HG03095 (cell line): ENCODE data around the gene ALPL.

Experiments used
- ATAC-seq: cut with Tn5 transposase; IDR thresholded peaks from one replicate; pipeline ENCODE4 v1.9.1; 2021; ENCODE audit warnings: moderate library complexity; ENCODE audit not compliant: unreplicated experiment

Gene ALPL

DNA sequence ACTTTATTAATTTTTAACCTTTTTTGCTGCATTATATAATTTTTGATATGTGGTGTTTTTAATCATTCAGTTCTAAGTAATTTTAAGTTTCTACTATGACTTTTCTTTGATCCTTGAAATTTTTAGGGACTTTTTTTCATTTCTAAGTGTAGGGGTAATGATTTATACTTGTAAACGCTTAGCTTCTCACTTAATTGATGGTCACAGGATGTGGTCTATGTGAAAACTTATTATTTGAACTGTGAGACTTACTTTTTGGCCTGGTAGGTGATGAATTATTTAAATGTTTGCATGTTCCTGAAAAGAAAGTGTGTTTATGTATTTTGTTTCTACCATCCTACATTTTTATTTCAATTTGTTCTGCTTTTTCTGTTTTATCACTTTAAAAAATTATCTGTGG lies 17.2 kb downstream of the ALPL start:
- ATAC-seq = no peak

DNA sequence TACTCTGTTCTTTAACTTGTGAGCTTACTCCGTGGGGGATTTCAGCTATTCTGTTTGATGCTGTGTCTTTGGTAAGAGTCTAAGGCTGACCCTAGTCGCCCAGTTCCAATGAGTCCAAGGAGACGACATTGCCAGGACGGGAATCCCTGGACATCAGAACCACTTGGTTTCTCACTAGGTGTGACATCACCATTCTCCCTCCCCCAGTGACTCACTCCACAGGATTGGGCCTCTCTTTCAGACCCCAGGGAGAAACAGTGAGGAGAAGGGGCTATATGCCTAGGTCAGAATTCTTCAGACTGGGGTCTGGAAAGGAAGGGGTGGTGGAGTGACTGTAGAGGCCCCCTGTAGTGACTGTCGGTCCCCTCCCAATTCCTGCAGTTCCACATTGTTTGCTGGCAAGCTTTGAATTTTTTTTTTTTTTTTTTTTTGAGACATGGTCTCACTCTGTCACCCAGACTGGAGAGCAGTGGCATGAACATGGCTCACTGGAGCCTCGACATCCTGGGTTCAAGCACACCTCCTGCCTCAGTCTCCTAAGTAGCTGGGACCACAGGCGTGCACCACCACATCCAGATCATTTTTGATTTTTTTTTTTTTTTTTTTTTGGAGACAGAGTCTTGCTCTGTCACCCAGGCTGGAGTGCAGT lies 21.3 kb downstream of the ALPL start:
- no peak for ATAC-seq

DNA sequence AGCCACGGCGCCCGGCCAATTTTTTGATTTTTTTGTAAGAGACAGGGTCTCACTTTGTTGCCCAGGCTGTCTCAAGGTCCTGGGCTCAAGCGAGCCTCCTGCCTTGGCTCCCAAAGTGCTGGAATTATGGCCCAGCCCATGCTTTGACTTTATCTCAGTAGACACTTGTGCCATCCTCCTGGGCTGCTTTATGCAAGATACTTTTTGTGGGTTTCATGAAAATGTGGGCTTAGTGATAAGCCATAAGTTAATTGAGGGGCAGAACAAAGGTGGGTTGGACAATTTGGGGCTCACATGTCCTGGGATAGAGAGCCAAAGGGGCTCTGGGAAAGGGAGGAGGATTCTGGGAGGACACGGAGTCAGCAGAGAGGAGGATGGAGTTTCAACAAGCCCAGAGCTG lies 22.0 kb downstream of the ALPL start:
- no peak for ATAC-seq

DNA sequence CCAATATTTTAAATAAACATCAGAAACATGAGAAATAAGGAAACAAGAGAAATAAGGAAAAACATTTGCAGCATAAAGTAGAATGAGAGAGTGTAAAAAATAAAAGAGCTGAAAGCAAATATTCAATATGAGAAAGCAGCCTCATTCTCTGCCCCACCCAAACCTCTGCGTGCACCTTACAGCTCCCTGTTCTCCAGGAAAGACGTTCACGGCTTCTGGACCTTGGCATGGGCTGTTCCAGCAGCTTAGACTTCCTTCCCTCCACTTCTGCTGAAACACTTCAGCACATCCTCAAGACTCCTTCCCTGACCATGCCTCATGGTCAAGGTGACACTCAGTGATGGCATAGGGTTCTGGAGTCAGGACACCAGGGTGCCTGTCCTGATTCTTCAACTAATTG lies 23.3 kb downstream of the ALPL start:
- no peak for ATAC-seq

DNA sequence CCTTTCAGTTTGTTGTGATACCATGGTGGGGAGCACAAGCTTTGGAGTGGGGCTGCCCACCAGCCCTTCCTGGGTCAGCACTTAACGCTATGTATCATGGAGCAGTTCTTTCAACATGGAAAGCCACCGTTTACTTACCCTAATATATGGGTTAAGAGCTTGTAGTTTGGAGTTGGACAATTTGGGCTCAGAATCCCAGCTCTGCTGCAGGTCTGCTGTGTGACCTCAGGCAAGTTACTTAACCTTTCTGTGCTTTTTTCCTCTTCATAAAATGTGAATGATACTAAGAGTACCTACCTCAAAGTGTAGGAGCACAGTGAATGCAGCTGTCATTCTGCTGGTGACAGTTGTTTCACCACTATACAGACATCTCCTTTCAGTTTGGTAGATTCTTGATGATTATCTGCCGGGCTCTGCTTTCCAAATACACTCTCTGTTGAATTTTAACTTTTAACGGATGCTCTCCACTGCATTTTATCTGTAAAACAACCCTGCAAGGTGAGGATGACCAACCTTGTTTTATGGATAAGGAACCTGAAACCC lies 23.8 kb downstream of the ALPL start:
- ATAC-seq = no peak

DNA sequence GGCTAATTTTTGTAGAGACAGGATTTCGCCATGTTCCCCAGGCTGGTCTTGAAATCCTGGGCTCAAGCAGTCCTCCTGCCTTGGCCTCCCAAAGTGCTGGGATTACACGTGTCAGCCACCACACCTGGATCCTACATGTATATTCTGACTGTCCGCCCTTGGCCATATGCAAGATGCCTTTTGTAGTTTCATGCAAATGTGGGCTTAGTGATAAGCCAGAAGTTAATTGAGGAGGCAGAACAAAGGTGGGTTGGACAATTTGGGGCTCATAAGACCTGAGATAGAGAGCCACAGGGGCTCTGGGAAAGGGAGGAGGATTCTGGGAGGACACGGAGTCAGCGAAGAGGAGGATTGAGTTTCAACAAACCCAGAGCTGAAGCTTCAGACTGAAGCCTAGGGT lies 24.9 kb downstream of the ALPL start:
- ATAC-seq = no peak

DNA sequence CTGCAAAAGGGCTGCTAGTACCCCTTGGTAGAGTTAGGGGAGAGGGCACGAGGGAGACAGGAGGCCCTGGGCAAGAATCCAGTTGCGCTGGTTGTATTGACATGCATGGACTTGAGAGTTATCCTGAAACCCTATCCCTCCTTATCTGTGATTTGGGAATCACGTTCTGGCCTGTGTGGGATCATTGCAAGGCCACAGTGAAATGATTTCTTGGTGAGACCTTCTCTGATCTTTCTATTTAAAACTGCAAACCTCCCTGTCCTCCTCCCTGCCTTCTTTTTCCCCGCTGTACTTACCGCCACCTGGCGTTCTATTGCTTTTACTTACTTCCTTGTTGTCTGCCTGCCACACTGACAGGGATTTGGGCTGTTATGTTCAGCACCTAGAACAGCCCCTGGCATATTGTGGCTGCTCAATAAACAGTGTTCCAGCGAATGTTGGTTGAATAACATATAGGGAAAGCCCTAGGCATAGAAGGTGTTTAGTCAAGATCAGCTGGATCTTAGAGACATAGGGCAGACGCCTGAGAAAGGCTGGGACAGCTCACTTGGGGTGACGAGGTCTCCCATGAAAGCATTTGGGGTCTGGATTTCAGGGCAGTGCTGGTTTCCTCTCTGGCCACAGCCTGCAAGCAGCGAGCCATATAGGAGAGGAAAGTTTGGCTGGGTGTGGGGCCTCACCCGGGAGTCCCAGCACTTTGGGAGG lies 25.6 kb downstream of the ALPL start:
- no peak for ATAC-seq

DNA sequence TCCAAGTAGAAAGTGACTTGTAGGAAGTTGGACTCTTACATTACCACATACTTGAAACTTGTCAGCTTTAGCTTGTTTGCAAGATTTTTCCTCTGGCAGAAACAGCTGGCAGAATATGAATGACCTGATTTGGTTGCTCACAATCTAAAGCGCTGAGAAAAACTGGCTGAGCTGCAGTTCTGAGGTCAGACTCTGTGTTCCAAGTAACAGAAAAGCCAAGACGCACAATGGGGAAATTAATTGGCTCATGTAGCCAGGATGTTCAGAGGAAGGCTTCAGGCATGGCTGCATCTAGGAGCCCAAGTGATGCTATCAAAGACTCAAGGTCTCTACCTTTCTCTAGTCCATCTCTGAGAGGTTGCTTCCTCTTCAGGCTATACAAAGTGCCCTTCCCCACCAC lies 27.0 kb downstream of the ALPL start:
- no peak for ATAC-seq

DNA sequence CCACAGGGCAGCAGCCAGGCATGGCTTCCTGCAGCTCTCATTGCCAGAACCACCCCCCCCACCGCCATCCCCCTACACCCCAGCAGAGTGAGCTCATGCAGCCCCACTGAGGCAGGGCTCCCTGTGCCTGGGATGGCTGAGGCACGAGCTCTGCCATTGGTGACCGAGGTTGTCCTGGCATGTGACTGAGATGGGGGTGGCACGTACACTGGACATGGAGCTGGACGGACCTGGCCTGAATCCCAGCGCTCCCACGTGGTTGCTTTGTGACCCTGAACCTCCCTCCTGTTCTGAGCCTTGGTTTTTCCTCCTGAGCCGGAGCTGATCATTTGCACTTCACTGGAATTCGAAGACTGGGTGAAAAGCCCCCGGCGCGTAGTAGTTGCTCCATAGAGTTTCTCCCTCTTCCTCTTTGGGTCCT lies 28.3 kb downstream of the ALPL start:
- ATAC-seq = no peak

DNA sequence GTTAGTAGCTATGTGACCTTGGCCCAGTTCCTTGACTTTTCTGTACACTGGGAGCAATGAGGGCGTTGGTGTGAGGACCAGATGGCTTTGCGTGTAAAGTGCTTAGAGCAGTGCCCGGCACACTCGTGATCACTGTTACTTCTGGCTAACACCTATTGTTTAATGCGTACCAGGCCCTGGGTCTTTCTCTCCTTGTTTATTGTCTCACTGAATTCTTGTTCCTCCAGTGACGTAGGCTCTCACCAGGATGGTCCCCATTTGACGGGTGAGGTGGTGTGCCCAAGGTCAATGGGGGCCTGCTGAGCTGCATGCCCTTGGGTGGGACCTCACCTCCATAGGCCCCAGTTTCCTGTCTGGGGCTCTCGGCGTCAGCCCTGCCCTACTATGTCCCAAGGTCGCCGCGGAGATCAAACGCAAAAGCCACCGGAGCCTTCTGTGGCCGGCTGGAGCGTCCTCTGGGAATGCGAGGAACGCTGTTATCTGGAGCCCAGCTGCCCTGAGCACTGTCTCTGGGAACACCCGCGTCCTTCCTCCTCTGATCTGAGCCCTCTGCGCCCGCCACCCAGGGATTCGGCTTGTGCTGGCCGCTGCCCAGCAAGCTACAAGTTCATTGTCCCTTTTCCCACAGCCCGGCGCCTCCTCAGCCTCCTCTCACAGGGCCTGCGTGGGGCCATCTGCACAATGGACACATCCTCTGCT lies 28.9 kb downstream of the ALPL start:
- ATAC-seq = no peak

DNA sequence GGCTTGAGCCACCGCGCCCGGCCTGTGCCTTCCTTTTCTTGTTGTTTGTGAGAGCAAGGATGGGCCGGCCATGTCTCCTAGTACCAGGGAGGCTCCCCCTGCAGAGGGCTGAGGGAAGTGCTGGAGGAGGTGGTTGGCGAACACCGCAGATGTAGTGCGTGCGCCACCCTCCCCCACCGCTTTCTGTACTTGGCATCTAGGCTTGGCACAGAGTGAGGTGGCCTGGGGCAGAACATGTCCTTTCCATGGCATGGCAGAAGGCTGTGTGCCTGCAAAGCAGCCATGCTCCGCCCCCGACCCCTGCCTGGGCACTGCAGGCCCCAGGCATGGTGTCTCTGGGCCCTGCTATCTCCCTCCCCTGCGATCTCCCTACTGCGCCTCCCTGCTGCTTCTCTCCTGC lies 30.7 kb downstream of the ALPL start:
- no peak for ATAC-seq

DNA sequence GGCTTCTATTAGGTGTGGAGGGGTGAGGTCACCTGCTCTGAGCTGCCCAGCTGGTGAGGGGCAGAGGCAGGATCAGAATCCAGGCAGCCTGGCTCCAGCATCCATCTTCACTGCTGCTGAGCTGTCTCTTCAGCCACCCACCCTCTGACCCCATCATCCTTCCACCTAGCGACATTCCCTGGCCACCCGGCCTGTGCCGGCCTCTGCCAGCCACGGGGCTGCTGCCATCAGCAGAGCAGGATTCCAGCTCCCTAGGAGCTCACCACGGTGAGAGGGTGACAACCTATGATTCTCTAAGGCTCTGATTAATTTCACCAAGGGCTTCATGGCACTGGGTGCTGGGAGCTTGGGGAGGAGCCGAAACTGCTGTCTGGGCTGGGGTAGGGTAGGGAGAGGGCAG lies 32.1 kb downstream of the ALPL start:
- ATAC-seq = no peak

DNA sequence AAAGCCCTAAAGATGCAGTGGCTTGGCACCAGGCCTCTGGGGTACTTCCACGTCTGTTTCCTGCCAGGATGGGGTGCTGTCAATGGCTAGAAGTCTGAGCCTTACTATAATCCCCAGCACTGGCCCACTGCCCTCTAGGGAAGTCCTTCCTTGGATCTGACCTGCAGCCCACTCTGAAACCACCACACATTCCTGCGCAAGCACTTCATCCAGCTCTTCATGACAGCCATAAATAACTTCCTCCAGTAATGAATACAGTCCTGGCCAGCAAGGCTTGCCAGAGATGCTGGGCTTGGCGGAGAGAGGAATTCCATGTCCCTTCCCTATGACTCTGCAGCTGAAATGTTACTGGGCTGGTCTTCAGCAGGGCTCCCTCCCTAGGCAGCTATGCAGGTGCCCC lies 32.6 kb downstream of the ALPL start:
- ATAC-seq = no peak

DNA sequence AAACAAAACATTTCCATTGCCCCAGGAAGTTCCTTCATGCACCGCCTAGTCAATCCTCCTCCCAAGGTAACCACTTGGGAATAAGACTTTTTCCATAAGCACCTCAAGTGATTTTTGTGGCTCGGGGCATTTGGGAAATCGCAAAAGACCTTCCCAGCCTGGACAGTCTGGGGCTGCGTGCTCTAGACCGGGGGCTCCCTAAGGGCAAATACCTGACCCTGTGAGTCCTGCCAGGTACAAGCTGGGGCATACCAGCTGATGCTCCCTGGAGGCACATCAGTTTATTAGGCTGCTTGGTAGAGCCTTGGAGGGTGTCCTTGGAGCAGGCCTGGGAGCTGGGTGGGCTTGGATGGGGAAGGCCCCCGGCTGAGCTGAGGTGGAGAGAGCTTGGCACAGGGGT lies 34.4 kb downstream of the ALPL start:
- ATAC-seq = no peak

DNA sequence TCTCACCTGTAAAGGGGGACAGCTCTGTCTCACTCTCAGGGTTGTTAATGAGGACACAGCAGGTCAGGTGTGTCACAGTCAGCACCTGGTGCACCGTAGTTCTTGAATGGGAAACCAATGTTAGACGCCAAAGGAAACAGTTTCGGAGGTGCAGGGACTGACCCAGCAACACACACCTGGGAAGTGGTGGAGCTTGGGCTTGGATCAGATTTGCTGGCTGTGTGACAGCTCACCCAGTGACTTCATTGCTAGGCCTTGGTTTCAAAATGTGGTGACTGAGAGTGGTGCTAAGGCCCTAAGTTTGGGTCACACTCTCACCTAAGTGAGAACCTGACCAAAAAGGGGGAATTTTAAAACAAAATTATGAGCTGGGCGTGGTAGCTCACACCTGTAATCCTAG lies 34.9 kb downstream of the ALPL start:
- ATAC-seq = no peak

DNA sequence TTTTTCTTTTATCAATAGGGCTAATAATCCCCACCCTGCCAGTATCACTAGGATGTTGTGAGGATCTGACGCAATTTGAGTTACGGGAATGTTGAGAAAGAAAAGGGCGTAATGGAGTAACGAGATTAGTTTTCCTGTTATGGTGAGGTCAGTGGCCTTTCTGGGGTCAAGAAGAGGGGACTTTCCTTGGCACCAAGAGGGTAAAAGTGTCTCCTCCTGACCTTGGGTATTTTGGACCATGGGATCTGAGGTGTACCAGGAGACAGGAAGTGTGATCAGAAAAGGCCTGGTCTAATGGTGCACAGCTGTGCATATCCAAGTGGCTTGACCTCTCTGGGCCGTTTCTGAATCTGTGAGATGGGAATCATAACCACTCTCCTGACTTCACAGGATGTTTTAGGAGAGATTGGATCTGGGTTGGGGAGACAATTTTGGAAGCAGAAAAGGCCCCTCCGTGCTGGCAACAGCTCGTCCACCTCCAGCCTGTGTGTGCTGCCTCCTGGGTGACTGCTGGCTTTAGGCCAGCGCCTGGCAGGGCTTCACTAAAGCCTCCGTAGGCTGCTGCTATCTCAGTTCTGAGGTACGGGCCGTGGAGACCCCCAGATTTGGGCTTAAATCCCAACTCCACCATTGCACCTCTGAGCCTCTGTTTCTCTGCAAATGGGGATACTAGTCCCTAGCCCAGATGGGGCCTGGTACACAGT lies 37.1 kb downstream of the ALPL start:
- no peak for ATAC-seq

DNA sequence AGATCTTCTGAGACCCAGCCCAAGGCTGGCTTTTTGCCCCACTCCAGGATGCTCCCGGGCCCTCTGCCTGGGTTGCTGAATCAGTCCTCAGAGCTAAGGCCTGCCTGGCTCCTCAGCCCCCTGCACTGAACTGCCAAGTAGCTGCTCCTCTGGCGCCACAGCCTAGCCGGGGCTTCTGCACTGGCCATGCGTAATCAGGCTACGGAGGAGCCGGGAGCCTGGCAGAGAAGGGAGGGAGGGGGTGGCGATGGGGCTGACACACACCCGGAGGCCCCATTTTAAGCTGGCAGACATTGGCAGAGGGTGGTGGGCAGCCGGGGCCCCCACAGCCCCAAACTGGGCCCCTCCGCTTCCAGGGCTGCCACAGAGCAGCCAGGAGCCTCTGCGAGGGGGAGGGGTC lies 38.7 kb downstream of the ALPL start:
- ATAC-seq = no peak

DNA sequence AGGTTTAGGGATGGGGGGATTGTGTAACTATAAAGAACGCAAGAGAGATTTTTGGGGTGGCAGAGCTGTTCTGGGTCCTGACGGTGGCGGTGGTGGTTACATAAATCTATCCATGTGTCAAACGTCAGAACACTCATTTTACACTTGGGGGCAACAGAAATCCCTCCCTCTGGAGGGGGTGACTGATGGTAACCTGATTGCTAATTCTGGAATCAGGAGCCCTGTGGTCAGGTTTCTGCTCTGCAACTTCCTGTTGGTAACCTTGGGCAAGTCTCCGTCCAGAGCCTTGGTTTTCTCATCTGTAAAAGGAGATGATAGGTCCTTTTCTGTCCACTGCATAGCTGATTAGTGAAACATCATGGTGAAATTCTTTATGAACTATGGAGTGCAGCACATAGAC lies 40.9 kb downstream of the ALPL start:
- ATAC-seq = no peak

DNA sequence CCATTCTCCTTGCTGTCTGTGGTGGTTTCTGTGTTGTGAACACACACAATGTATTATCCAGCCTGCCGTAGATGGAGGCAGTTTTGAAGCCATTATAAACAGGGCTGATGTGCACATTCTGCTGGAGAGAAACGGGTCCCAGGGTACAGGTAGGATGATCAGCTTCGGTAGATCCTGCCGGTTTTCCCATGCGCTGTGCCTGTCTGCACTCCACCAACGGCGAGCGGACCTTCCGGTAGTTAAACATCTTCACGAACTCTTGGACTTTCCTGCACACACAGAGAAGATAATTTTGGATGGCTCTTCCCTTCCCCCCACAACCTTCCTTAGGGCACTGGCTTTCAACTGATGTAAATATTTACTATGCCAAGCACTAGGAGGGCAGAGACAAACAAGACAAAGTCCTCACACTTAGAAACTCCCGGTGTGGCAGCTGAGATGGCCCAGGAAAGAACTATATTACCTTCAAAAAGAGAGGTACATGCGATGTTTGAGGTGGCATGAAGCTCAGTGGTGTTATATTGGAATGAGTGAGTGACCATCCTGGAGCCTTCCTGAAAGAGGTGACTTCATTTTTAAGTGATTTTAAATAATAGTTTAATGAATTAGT lies 41.7 kb downstream of the ALPL start:
- no peak for ATAC-seq

DNA sequence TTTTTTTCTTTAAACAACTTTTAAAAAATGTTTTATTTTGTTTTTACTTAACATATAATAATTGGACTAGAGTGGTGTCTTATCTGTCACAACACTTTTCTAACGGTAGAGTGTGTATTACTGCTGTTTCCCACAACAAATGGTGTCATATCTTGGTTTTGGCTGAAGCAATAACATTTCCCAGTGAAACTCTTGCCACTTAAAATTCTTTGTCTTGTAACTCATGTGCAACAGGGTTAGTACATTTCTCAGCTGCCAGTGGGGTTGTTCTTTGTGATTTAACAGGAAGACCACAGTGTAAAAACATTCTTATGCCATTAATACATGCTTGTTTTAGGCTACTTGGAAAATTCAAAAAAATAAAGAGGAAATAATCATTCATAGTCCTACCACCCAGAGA lies 43.5 kb downstream of the ALPL start:
- ATAC-seq = no peak
